Measurements from ENCODE around the gene ERVK3-1. TPM values are rescaled to one million over a fixed set of nuclear protein-coding genes. Genes with fewer than 3 reads are reported as not detected.

The ERVK3-1 gene
- total RNA-seq, 1 experiment from 2014 or later: 61.3 TPM

- ChIA-PET POLR2A (no interaction called here), CTCF (no interaction called here)
- no peak overlapping the region for H3K4me3 Mint-ChIP-seq (ENCODE audit: unreplicated experiment)
- TF ChIP-seq CTCF (IDR thresholded peaks at IDR 0.05; ENCODE audit: insufficient read depth in 1 of 2, low read depth in 1 of 2, low read length in 1 of 2, severe bottlenecking in 1 of 2, unreplicated experiment in 1 of 2): no peak
- no peaks in the 10 kb centered on the region for H3K36me3 ChIP-seq (ENCODE audit: control insufficient read depth, insufficient read depth, low read length)
- intact Hi-C loops (cut with micrococcal nuclease; ENCODE audit: unreplicated experiment): no loop called here
- H3K4me3 ChIP-seq (ENCODE audit: low read depth, low read length): no peak overlapping the region
- no peaks in the 10 kb centered on the region for H3K9me3 ChIP-seq
- no peaks in the 10 kb centered on the region for H3K27me3 ChIP-seq (replicated peaks; ENCODE audit: control insufficient read depth, insufficient read depth, low read length)
- peaks cover 4% of the 10 kb centered on the region for H3K27me3 Mint-ChIP-seq (ENCODE audit: insufficient read depth, unreplicated experiment)
- no peak for DNase-seq
- H3K4me1 Mint-ChIP-seq (ENCODE audit: low read depth, unreplicated experiment): no peaks in the 10 kb centered on the region
- no peaks in the 10 kb centered on the region for H3K4me1 ChIP-seq
- BruUV-seq (replicated peaks): no TSS peak
- no peak overlapping the region for H3K27ac Mint-ChIP-seq (ENCODE audit: unreplicated experiment)
- no peaks in the 10 kb centered on the region for H3K36me3 Mint-ChIP-seq (ENCODE audit: insufficient read depth, unreplicated experiment)
- no peaks in the 10 kb centered on the region for H3K9me3 Mint-ChIP-seq (ENCODE audit: unreplicated experiment)
Observed at GRCh38 chr19:58350001-58350861, 45.1 kb downstream of the ERVK3-1 start.

GRCh38 chr19:58350871-58351557, 45.8 kb downstream of the ERVK3-1 start:
- CTCF ChIA-PET: no interaction called here

More at GRCh38 chr19:58350871-58351557, 45.8 kb downstream of the ERVK3-1 start:
- H3K4me3 Mint-ChIP-seq (ENCODE audit: unreplicated experiment): no peak overlapping the region
- Histone ChIP-seq H3K4me3 (ENCODE audit: low read depth, low read length) (no peak overlapping the region), H3K4me1 (no peaks in the 10 kb centered on the region), H3K9me3 (no peaks in the 10 kb centered on the region), H3K27me3 (replicated peaks; ENCODE audit: control insufficient read depth, insufficient read depth, low read length) (no peaks in the 10 kb centered on the region), H3K36me3 (ENCODE audit: control insufficient read depth, insufficient read depth, low read length) (no peaks in the 10 kb centered on the region)
- no peaks in the 10 kb centered on the region for H3K9me3 Mint-ChIP-seq (ENCODE audit: unreplicated experiment)
- no peak overlapping the region for H3K27ac Mint-ChIP-seq (ENCODE audit: unreplicated experiment)
- POLR2A ChIA-PET: interaction anchor here (0.7 kb wide), 1 partner anchor 12 kb away, joined by 4 read pairs; no protein-coding TSS in a partner anchor
- no peaks in the 10 kb centered on the region for H3K36me3 Mint-ChIP-seq (ENCODE audit: insufficient read depth, unreplicated experiment)
- no peak for TF ChIP-seq CTCF (IDR thresholded peaks at IDR 0.05; ENCODE audit: insufficient read depth in 1 of 2, low read depth in 1 of 2, low read length in 1 of 2, severe bottlenecking in 1 of 2, unreplicated experiment in 1 of 2)
- intact Hi-C loops (cut with micrococcal nuclease; ENCODE audit: unreplicated experiment): no loop called here
- H3K27me3 Mint-ChIP-seq (ENCODE audit: insufficient read depth, unreplicated experiment): peaks cover 4% of the 10 kb centered on the region
- no peaks in the 10 kb centered on the region for H3K4me1 Mint-ChIP-seq (ENCODE audit: low read depth, unreplicated experiment)
- no TSS peak for BruUV-seq (replicated peaks)
- DNase-seq: no peak
